ENCODE data around the gene BRICD5.

The BRICD5 gene

GRCh38 chr16:2160915-2161551, 49.6 kb downstream of the BRICD5 start:
- no peak overlapping the region for H3K4me3 ChIP-seq (ENCODE audit: low read depth, low read length)

More at GRCh38 chr16:2160915-2161551, 49.6 kb downstream of the BRICD5 start:
- no peak for TF ChIP-seq CTCF (IDR thresholded peaks at IDR 0.05; ENCODE audit: low read depth, low read length)

All from WI38 (cell line).